OCI-LY3 (cell line): ENCODE results near the gene SHISA6.

ENCODE experiments used
- CTCF ChIP-seq: fragments of 200-600, 300-600 bp; sonication (generic); IDR thresholded peaks from 2 replicates; pipeline ENCODE4 v1.5.1; 2014; ENCODE audit warnings: antibody characterized with exemption, low read length, low read depth
- EZH2phosphoT487 ChIP-seq: fragments of 200-600 bp; shearing (Covaris generic); IDR thresholded peaks from 2 replicates; pipeline ENCODE4 v1.6.1; 2018; ENCODE audit warnings: antibody characterized with exemption, mixed run types, low read depth

GRCh38 chr17:11267999-11268575, 27.1 kb downstream of the SHISA6 start:
- TF ChIP-seq CTCF (no peak), EZH2phosphoT487 (no peak)
